Subcutaneous adipose tissue (tissue), 4 donors: ENCODE measurements around the gene SLIT3. TPM values are rescaled to one million over a fixed set of nuclear protein-coding genes. Genes with fewer than 3 reads are reported as not detected.

ENCODE experiments used
- CTCF ChIP-seq: fragments of 450-650 bp; IDR thresholded peaks from one replicate; pipeline ENCODE4 v1.5.1; 2016; ENCODE audit warnings: low read depth, mild to moderate bottlenecking, control low read depth, antibody characterized with exemption, moderate library complexity
- total RNA-seq, 4 donors: library from RNA; depleted of rRNA; stranded (reverse); fragments of >200 nt; gene quantifications; one replicate each; pipeline ENCODE4 v1.1.0, GENCODE V29; 2016

Gene SLIT3
- total RNA-seq, 4 donors from 2014 or later, result 48.1 to 163 (median 83.2) TPM

GRCh38 chr5:169106911-169107706 is 193.8 kb downstream of the SLIT3 start:
- TF ChIP-seq CTCF, result no peak

- TF ChIP-seq CTCF, result no peak
Observed at GRCh38 chr5:169104937-169105494, 195.9 kb downstream of the SLIT3 start.

- TF ChIP-seq CTCF, result no peak
Observed at GRCh38 chr5:169103586-169104181, 197.3 kb downstream of the SLIT3 start.

GRCh38 chr5:169101966-169102365 is 199.0 kb downstream of the SLIT3 start:
- TF ChIP-seq CTCF, result no peak

- TF ChIP-seq CTCF, result no peak
Observed at GRCh38 chr5:169100735-169101075, 200.2 kb downstream of the SLIT3 start.

- TF ChIP-seq CTCF, result no peak
Observed at GRCh38 chr5:169099801-169100734, 200.9 kb downstream of the SLIT3 start.
